HG03280 (cell line): ENCODE data around the gene GPR84.
"Not testable (repeated sequence)": the region's sequence is repeated elsewhere in the genome, so short reads cannot be mapped to it uniquely, and the experiment has no call there.

Experiments used
- ATAC-seq: cut with Tn5 transposase; IDR thresholded peaks from one replicate; pipeline ENCODE4 v1.9.1; 2021; ENCODE audit warnings: mild to moderate bottlenecking, moderate library complexity; ENCODE audit not compliant: unreplicated experiment

The GPR84 gene

DNA sequence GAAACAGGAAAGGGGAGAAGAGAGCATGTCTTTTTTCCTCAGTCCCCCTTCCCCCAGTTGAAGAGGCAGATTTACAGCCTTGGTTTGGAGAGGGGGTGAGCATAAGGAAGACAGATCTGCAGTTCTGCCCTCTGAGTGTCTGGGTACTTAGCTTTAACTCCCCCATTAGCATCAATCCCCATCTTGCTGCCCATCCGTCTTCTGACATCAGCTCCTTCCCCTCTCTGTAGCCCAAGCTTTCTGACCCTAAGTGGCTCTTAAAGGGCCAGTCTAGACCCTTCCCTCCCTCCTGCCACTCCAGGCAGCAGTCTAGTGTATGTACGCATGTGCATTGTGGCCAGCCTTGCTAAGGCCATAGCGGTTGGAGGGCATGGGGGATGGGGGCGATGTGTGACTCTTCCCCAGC, 7.3 kb downstream of the GPR84 start:
- ATAC-seq = no peak

GRCh38 chr12:54356228-54356627, 8.1 kb downstream of the GPR84 start:
- ATAC-seq = no peak

DNA sequence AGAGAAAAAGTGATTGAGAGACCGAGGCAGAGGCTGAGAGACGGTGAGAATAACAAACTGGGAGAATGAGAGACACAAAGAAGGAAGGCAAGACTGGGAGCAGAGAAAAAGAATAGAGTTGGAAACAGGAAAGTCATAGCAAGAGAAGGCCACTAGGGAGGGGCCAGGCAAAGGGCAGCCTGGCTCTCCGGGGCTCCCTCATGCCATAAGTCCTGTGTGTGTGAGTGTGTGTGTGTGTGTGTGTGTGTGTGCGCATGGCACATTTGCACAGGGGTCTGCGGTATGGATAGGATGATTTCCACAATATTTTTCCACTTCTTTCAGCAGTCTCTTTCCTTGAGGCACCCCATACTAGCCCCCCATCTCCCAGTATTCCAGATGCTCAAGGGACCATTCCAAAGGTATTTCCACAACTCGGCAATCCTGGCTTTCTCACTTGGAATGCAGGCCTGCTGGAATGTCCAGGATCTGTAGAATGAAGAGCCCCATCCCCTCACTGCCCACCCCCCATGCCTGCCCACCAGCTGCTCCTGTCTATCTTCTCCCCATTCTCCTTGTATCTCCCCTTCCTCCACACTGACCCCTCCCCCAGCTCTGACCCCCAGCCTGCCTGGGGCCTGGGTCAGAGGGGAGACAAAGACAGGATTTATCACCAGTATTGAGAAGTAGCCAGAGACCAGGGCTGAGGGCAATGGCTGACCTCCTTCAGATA, 9.0 kb downstream of the GPR84 start:
- no peak for ATAC-seq

GRCh38 chr12:54354271-54354670, 10.0 kb downstream of the GPR84 start:
- ATAC-seq = not testable (repeated sequence)

DNA sequence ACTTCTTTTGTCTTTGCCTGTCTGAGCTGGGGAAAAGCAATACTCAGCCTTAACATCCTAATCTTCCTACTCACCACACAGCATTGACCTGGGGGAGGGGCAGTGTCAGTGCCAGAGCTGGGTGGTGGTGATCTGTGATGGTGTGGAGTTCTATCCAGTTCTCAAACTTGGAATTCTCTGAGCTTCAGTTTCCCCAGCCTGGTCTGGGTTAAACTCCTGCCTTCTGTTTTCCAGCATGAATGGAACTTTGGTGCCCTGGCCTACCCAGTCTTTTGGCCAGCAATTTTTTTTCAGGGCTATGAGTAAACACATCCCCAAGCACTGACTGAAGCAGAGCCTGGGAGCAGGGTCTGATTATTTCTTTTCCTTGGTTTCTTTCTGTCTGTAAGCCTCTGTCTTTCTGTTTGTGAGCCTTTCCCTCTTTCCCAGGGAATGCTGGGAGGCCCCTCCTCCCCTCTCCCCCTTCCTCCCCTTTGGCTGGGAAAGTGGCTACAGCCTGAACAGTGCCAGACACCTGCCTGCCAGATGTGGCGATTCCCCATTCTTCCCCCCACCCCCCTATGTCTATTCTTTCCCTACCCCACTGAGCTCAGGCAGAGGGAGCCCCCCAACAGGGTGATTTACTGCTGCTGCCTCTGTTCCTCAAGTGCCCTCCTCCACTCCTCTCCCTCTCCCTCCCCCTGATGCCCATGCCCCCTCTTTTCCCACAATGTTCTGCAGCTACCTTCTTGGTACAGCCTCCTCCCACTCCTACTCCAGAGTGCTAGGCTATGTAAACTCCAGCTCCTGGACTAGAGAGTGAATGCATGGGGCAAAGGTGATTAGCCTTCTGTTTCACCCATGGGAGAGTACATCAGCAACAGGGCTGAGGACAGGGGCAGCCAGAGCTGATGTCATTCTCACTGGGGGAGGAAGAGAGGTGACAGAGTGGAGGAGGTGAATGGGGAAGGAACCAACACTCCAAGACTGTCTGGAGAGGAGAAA, 11.1 kb downstream of the GPR84 start:
- ATAC-seq = no peak

DNA sequence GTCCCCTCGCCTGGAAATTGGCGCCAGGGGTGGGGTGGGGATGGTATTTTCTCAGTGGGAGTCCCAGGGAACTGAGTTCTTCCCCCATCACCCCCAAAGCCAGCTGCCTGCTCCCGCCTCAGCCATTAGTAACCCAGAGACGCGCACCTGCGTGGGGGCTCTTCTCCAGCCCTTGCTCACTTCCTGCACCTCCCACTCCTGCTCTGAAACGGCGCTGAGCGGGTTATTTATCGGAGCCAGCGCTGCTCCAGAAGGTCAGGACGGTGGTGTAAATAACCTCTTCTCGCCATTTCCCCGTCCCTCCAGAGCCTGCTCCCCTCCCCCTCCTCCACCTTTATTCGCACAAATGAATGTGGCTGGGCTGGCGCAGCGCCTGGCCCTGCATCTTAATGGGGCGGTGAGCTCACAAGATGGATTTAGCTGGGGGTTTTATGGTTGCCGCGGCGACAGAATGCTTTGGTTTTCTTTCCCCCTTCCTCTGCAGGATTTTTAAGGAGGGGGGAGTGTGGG, 12.2 kb downstream of the GPR84 start:
- ATAC-seq = no peak

DNA sequence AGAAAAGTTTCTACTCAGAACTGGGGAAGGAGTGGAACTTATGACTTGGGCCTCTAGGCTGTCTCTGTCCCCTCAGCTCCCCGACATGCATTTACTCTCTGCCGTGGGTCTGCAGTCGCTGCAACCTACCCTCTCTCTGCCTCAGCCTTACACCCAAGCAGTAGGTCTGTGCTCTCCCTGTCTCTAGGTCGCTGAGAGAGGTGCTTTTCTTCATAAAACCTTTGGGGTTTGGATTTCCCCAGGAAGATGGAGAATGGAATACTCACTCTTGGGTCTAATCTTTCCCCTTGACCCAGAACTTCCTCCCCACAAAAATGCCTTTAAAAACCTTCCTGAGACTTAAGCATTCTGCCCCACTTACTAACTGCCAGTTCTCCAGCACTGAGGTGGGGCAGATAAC, 12.9 kb downstream of the GPR84 start:
- no peak for ATAC-seq

DNA sequence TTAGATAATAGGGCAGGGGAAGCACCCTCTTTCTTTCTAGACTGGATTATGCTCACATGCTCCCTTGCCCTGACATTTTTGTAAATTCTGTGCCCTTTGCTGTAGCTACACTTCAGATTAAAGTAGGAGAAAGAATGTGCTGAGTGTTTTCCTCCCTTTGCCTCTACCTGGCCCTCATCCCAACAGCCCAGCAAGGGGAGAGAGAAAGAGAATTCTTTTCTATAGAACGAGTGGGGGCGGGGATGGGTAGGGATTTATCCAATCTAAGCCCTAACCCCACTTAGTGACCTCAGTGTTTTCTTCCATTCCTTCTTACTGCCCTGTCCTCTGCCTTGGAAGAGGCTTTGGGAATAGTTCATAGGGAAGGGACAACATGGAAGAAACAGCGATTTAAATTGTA, 13.5 kb downstream of the GPR84 start:
- no peak for ATAC-seq

- no peak for ATAC-seq
These were observed 14.6 kb downstream of the GPR84 start for GRCh38 chr12:54349679-54350078.

- no peak for ATAC-seq
These were observed 15.2 kb downstream of the GPR84 start for GRCh38 chr12:54349036-54349435.

DNA sequence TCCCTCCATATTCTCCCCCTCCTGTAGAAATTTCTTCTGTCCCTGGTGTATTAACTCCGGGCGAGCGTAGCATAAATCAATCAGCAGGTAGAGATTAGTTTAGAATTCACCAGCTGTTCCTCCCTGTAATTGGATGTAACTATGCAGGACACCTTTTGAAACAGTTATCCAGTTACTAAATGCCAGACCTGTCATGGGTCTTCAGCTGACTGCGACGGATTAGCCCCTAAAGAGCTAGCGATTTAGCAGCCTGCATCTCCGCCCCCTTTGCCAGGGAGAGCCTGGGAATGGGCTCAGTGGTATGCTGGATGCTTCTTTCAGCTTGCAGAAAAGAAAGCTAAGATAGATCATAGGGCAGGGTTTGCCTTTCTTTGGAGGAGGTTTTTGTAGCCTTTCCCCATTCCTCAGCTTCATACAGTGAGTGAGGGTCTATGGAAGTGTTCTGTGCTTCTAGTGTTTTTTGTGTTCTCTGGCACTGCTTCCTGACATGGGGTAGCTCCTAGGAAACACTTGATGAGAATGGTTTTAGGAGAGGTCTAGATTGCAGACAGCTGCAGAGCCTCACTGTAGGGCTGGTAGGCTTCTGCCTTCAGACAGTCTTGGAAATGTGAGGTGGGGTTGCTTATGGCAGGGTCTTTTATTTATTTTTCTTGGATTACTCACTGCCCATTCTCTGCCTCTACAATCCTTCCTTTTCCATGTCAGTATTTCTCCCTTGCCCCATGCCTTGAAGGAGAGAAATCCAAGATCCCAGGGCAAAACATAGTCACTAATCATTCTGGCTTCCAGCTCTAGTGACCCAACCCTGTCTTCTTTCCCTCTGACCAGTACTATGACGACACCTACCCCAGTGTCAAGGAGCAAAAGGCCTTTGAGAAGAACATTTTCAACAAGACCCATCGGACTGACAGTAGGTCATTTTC, 22.6 kb downstream of the GPR84 start:
- ATAC-seq = no peak

GRCh38 chr12:54340846-54341245, 23.4 kb downstream of the GPR84 start:
- no peak for ATAC-seq

DNA sequence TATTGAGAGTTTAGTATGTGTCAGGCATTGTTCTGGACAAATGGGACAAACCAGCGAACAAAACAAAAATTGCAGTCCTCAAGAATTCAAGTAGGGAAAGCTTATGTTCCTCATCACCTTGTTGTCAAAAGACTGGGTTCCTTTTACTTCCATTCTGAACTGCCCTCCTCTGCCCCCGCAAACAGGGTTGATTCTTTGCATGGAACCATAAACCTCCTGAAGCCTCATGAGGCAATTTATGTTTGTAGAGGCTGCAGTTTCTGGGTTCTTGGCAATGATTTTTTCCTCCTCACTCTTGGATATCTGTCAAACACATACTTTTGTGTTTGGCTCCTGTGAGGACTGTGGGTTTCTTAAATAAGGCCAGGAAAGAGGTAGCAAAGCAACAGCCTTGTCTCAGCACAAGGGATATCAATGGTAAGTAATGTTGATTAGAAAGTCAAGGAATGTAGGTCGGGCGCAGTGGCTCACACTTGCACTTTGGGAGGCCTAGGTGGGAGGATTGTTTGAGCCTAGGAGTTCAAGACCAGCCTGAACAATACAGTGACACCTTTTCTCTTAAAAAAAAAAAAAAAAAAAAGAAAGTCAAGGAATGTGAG, 25.5 kb downstream of the GPR84 start:
- no peak for ATAC-seq

- no peak for ATAC-seq
These were observed 26.2 kb downstream of the GPR84 start for GRCh38 chr12:54337854-54338650.

- ATAC-seq = no peak
These were observed 26.9 kb downstream of the GPR84 start for GRCh38 chr12:54337280-54337842.

DNA sequence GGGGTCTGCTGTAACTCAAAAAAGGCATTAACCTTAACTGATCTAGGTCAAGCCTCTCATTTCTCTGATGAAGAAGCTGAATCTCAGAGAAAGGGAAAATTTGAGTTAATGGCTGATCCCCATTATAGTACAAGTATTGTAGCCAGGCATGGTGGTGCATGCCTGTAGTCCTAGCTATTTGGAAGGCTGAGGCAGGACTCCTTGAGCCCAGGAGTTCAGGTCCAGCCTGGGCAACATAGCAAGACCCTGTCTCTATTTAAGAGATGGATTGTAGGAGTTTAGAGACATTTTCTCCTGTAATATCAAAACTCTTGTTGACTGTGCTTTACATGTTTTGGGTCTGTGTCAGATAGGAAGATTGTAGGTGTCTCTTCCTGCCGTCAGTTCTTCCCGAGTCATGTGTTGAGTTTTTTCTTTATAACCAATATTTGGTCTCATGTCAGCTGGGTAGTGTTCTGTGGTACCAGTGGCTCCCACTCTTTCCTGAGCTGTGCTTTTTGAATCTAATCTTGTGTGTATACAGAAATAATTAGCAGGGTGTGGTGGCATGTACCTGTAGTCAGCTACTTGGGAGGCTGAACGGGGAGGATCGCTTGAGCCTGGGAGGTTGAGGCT, 30.8 kb downstream of the GPR84 start:
- ATAC-seq = no peak

- no peak for ATAC-seq
These were observed 32.8 kb downstream of the GPR84 start for GRCh38 chr12:54331461-54331860.

DNA sequence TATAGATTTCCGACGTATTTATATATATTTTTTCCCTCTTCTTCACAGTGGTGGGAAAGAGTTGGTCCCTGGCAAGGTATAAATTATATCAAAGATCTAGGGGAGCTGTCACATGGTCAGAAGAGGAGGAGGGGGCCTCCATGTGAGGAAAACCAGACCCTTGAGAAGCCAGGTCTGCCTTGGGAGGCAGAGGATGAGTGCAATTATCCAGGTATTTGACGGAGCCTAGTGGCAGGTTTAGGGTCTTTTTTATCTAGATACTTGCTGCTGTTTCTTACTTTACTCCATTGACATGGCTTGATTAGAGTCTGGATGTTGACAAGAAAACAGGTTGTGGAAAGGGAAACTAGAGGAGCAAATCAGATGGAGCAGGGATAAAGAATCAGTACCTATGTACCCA, 33.8 kb downstream of the GPR84 start:
- ATAC-seq = no peak

- ATAC-seq = no peak
These were observed 34.5 kb downstream of the GPR84 start for GRCh38 chr12:54329759-54330158.
